ENCODE data around the gene INTS11.

DNA sequence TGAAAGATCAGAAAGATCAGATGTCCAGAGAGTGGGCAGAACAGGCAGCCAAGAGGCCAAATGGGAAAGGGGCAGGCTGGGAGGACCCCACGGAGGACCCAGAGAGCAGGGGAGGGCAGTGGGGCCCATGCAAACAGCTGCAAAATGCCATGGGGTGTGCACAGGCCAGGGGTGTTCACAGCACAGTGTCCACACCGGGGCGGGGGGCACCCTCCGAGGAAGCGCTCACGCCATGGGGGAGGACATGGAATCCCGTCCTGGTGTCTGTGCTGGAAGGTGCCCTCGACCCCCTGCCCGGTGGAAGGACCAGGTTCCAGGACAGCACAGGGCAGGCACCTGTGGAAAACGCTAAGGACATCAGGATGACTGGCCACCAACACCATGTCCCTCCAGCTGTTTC, 1.5 kb downstream of the INTS11 start:
- TF ChIP-seq CTCF (IDR thresholded peaks at IDR 0.05) (no peak), POLR2A (IDR thresholded peaks at IDR 0.05) (no peak)

Data from breast epithelium (tissue), 3 donors.